ENCODE measurements around the gene ILKAP. TPM values are rescaled to one million over a fixed set of nuclear protein-coding genes. Genes with fewer than 3 reads are reported as not detected.

Gene ILKAP
- total RNA-seq, 1 experiment from 2014 or later, result 49.9 TPM

DNA sequence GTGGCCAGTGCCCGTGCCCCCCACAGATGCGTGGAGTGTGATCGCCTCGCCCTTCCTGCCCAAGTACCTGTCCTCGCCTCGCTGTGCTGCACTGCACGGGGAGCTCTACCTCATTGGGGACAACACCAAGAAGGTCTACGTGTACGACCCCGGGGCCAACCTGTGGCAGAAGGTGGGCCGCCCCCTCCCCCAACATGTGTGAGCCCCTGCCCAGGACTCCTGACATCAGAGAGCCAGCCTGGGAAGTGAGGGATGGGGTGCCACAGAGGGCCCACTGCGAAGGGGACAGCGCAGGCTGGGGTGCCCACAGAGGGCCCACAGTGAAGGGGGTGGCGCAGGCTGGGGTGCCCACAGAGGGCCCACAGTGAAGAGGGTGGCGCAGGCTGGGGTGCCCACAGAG lies 54.5 kb downstream of the ILKAP start:
- TF ChIP-seq POLR2AphosphoS5 (IDR thresholded peaks at IDR 0.05; ENCODE audit: low read depth, low read length), result no peak
- no peak for TF ChIP-seq SIN3A (IDR thresholded peaks at IDR 0.05; ENCODE audit: borderline replicate concordance, insufficient read depth, low read depth, low read length)
- no peak for TF ChIP-seq TCF7L2 (IDR thresholded peaks at IDR 0.05; ENCODE audit: low read depth, low read length)
- TF ChIP-seq, protein P1, sequence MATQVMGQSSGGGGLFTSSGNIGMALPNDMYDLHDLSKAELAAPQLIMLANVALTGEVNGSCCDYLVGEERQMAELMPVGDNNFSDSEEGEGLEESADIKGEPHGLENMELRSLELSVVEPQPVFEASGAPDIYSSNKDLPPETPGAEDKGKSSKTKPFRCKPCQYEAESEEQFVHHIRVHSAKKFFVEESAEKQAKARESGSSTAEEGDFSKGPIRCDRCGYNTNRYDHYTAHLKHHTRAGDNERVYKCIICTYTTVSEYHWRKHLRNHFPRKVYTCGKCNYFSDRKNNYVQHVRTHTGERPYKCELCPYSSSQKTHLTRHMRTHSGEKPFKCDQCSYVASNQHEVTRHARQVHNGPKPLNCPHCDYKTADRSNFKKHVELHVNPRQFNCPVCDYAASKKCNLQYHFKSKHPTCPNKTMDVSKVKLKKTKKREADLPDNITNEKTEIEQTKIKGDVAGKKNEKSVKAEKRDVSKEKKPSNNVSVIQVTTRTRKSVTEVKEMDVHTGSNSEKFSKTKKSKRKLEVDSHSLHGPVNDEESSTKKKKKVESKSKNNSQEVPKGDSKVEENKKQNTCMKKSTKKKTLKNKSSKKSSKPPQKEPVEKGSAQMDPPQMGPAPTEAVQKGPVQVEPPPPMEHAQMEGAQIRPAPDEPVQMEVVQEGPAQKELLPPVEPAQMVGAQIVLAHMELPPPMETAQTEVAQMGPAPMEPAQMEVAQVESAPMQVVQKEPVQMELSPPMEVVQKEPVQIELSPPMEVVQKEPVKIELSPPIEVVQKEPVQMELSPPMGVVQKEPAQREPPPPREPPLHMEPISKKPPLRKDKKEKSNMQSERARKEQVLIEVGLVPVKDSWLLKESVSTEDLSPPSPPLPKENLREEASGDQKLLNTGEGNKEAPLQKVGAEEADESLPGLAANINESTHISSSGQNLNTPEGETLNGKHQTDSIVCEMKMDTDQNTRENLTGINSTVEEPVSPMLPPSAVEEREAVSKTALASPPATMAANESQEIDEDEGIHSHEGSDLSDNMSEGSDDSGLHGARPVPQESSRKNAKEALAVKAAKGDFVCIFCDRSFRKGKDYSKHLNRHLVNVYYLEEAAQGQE (IDR thresholded peaks at IDR 0.05; ENCODE audit: insufficient read depth in 1 of 2, low read depth in 2 of 2, low read length in 1 of 2), result no peak
- TF ChIP-seq, protein P2, sequence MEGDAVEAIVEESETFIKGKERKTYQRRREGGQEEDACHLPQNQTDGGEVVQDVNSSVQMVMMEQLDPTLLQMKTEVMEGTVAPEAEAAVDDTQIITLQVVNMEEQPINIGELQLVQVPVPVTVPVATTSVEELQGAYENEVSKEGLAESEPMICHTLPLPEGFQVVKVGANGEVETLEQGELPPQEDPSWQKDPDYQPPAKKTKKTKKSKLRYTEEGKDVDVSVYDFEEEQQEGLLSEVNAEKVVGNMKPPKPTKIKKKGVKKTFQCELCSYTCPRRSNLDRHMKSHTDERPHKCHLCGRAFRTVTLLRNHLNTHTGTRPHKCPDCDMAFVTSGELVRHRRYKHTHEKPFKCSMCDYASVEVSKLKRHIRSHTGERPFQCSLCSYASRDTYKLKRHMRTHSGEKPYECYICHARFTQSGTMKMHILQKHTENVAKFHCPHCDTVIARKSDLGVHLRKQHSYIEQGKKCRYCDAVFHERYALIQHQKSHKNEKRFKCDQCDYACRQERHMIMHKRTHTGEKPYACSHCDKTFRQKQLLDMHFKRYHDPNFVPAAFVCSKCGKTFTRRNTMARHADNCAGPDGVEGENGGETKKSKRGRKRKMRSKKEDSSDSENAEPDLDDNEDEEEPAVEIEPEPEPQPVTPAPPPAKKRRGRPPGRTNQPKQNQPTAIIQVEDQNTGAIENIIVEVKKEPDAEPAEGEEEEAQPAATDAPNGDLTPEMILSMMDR (IDR thresholded peaks at IDR 0.05), result no peak
- no peaks in the 10 kb centered on the region for H3K36me3 ChIP-seq (ENCODE audit: control insufficient read depth, insufficient read depth, low read length)
- no peak for ATAC-seq
- in situ Hi-C loops (cut with HindIII; ENCODE audit: low pct_unique_long_range_greater_than_20kb, low sequenced_read_pairs), result no loop called here
- H3K9me3 ChIP-seq (ENCODE audit: control insufficient read depth, insufficient read depth, low read depth, low read length), result no peaks in the 10 kb centered on the region
- no TSS peak for BruUV-seq (replicated peaks)
- H3K4me1 ChIP-seq (ENCODE audit: control insufficient read depth, insufficient read depth, low read length), result no peaks in the 10 kb centered on the region
- no peak overlapping the region for H3K27ac ChIP-seq (ENCODE audit: low read length)
- H3K27me3 ChIP-seq (ENCODE audit: control insufficient read depth, insufficient read depth, low read length), result no peaks in the 10 kb centered on the region
- no peak overlapping the region for H3K4me3 ChIP-seq (ENCODE audit: low read depth in 2 of 2, low read length in 2 of 2)
- DNase-seq (ENCODE audit: low read depth, low spot score), result no peak
- CTCF ChIA-PET, result no interaction called here
- POLR2A ChIA-PET, result no interaction called here
- intact Hi-C loops (cut with micrococcal nuclease; ENCODE audit: unreplicated experiment), result no loop called here

DNA sequence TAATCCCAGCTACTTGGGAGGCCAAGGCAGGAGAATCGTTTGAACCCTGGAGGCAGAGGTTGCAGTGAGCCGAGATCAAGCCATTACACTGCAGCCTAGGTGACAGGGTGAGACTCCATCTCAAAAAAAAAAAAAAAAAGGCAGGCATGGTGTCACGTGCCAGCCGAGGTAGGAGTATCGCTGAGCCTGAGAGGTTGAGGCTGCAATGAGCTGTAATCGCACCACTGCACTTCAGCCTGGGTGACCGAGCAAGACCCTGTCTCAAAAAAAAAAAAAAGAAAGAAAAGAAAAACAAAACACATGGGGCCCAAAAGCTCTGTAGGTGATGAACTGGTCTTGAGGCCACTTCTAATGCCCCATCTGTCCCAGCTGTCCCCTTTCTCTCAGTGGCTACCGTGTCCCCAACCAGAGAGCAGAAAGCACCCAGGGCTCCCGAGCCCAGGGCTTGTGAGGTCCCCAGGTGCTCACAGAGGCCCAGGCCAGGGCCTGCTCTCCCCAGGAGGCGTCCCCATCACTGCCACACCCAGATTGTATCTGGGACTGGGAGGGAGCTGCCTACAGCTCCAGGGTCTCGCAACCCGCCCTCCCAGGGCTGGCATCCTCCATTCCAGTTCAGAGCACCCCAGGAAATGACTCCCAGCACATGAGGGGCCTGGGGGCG lies 56.5 kb downstream of the ILKAP start:
- DNase-seq (ENCODE audit: low read depth, low spot score) (no peak), ATAC-seq (no peak)
- in situ Hi-C loops (cut with HindIII; ENCODE audit: low pct_unique_long_range_greater_than_20kb, low sequenced_read_pairs) (no loop called here), intact Hi-C loops (cut with micrococcal nuclease; ENCODE audit: unreplicated experiment) (no loop called here)
- ChIA-PET POLR2A (interaction anchor here (0.6 kb wide), 1 partner anchor 1057 kb away, joined by 6 read pairs; no protein-coding TSS in a partner anchor), CTCF (interaction anchor here (0.7 kb wide), 1 partner anchor 117 kb away, joined by 4 read pairs; no protein-coding TSS in a partner anchor)
- Histone ChIP-seq H3K4me1 (ENCODE audit: control insufficient read depth, insufficient read depth, low read length) (peaks cover 19% of the 10 kb centered on the region), H3K9me3 (ENCODE audit: control insufficient read depth, insufficient read depth, low read depth, low read length) (no peaks in the 10 kb centered on the region), H3K4me3 (ENCODE audit: low read depth in 2 of 2, low read length in 2 of 2) (no peak overlapping the region), H3K36me3 (ENCODE audit: control insufficient read depth, insufficient read depth, low read length) (no peaks in the 10 kb centered on the region), H3K27me3 (ENCODE audit: control insufficient read depth, insufficient read depth, low read length) (no peaks in the 10 kb centered on the region), H3K27ac (ENCODE audit: low read length) (no peak overlapping the region)
- BruUV-seq (replicated peaks), result no TSS peak
- TF ChIP-seq SIN3A (IDR thresholded peaks at IDR 0.05; ENCODE audit: borderline replicate concordance, insufficient read depth, low read depth, low read length) (no peak), TCF7L2 (IDR thresholded peaks at IDR 0.05; ENCODE audit: low read depth, low read length) (no peak)
- TF ChIP-seq, protein P2 (IDR thresholded peaks at IDR 0.05), result no peak
- TF ChIP-seq, protein P1 (IDR thresholded peaks at IDR 0.05; ENCODE audit: insufficient read depth in 1 of 2, low read depth in 2 of 2, low read length in 1 of 2), result no peak

Data from Panc1 (cell line).